Lower leg skin (tissue), 4 donors: ENCODE results near the gene SMIM31. TPM values are rescaled to one million over a fixed set of nuclear protein-coding genes. Genes with fewer than 3 reads are reported as not detected.

Experiments used
- DNase-seq, 2 donors: peaks; one replicate each; pipeline ENCODE4 v3.0.0-alpha.2; 2019; ENCODE audit warnings: low spot score in 2 of 2
- H3K4me3 ChIP-seq: fragments of 200-600 bp; sonication (generic); 2 replicates; pipeline ENCODE4 v1.5.1; 2017; ENCODE audit warnings: mild to moderate bottlenecking, low read depth; ENCODE audit not compliant: poor library complexity, severe bottlenecking
- CTCF ChIP-seq, 3 donors: fragments of 450-650 bp; IDR thresholded peaks; one replicate each; pipeline ENCODE4 v1.5.1; 2016; ENCODE audit warnings: antibody characterized with exemption in 3 of 3, mild to moderate bottlenecking in 3 of 3, moderate library complexity in 2 of 3
- POLR2A ChIP-seq, 2 donors: fragments of 450-650 bp; IDR thresholded peaks; one replicate each; pipeline ENCODE4 v1.6.1; 2016 to 2017; ENCODE audit warnings: antibody characterized with exemption in 2 of 2, mild to moderate bottlenecking in 1 of 2, moderate library complexity in 1 of 2
- WGBS, 2 donors: methylation state at CpG; one replicate each; pipeline ENCODE4 v1.1.5; 2018; 5-methylcytosine and 5-hydroxymethylcytosine counted together
- intact Hi-C: fragments of 100-400 bp; cut with DNase I; formaldehyde crosslinking; loops from one replicate; pipeline ENCODE4 v1.15.0; 2023; ENCODE audit warnings: low total_unique reads
- total RNA-seq, 4 donors: library from RNA; depleted of rRNA; stranded (reverse); fragments of >200 nt; gene quantifications; one replicate each; pipeline ENCODE4 v1.1.0, GENCODE V29; 2016

The SMIM31 gene
- total RNA-seq, 4 donors from 2014 or later: not detected

- 58 to 62% methylated on average over 2 of the region's 2 CpGs for WGBS, 2 donors
- no peak overlapping the region for H3K4me3 ChIP-seq
- no peak for DNase-seq
- no peak for TF ChIP-seq CTCF (IDR thresholded peaks at IDR 0.05)
- no peak for TF ChIP-seq POLR2A (IDR thresholded peaks at IDR 0.05)
- intact Hi-C loops: no loop called here
Observed at GRCh38 chr4:164756686-164757085, 2.8 kb downstream of the SMIM31 start.

- TF ChIP-seq CTCF (IDR thresholded peaks at IDR 0.05) (no peak), POLR2A (IDR thresholded peaks at IDR 0.05) (no peak)
- 73 to 75% methylated on average over 1 of the region's 1 CpG for whole genome bisulfite sequencing, 2 donors
- intact Hi-C loops: no loop called here
- DNase-seq: no peak
- no peak overlapping the region for H3K4me3 ChIP-seq
Observed at GRCh38 chr4:164761241-164761640, 7.3 kb downstream of the SMIM31 start.

- TF ChIP-seq POLR2A (IDR thresholded peaks at IDR 0.05) (no peak), CTCF (IDR thresholded peaks at IDR 0.05) (no peak)
- no peak for DNase-seq
- 91 to 92% methylated on average over 6 of the region's 6 CpGs for WGBS, 2 donors
- no peak overlapping the region for H3K4me3 ChIP-seq
- intact Hi-C loops: no loop called here
Observed at GRCh38 chr4:164761746-164762275, 7.9 kb downstream of the SMIM31 start.

GRCh38 chr4:164765096-164765495 is 11.2 kb downstream of the SMIM31 start:
- no peak overlapping the region for H3K4me3 ChIP-seq
- WGBS, 2 donors: 67 to 70% methylated on average over 3 of the region's 3 CpGs
- TF ChIP-seq CTCF (IDR thresholded peaks at IDR 0.05): no peak
- TF ChIP-seq POLR2A (IDR thresholded peaks at IDR 0.05): no peak
- intact Hi-C loops: no loop called here
- no peak for DNase-seq

GRCh38 chr4:164765833-164766232 is 11.9 kb downstream of the SMIM31 start:
- H3K4me3 ChIP-seq: no peak overlapping the region
- no peak for DNase-seq
- WGBS, 2 donors: 55 to 67% methylated on average over 5 of the region's 5 CpGs
- TF ChIP-seq POLR2A (IDR thresholded peaks at IDR 0.05): no peak
- no peak for TF ChIP-seq CTCF (IDR thresholded peaks at IDR 0.05)
- intact Hi-C loops: no loop called here

- TF ChIP-seq CTCF (IDR thresholded peaks at IDR 0.05): no peak
- no peak for TF ChIP-seq POLR2A (IDR thresholded peaks at IDR 0.05)
- intact Hi-C loops: no loop called here
Observed at GRCh38 chr4:164768516-164768915, 14.6 kb downstream of the SMIM31 start.

More at GRCh38 chr4:164768516-164768915, 14.6 kb downstream of the SMIM31 start:
- H3K4me3 ChIP-seq: no peak overlapping the region
- no peak for DNase-seq
- 33 to 44% methylated on average over 5 of the region's 5 CpGs for WGBS, 2 donors
